NT2/D1 (cell line): Measurements from ENCODE around the gene OR10G3.

Experiments used
- SUZ12 ChIP-seq: IDR thresholded peaks from 2 replicates; pipeline ENCODE4 v1.6.1; 2011; ENCODE audit not compliant: insufficient read length, insufficient read depth; ENCODE audit errors: extremely low read depth
- YY1 ChIP-seq: IDR thresholded peaks from 2 replicates; pipeline ENCODE4 v1.6.1; 2011; ENCODE audit not compliant: insufficient read length, insufficient read depth
- ZNF274 ChIP-seq: IDR thresholded peaks from 2 replicates; pipeline ENCODE4 v1.6.1; 2011; ENCODE audit warnings: mild to moderate bottlenecking, low read depth, low read length

DNA sequence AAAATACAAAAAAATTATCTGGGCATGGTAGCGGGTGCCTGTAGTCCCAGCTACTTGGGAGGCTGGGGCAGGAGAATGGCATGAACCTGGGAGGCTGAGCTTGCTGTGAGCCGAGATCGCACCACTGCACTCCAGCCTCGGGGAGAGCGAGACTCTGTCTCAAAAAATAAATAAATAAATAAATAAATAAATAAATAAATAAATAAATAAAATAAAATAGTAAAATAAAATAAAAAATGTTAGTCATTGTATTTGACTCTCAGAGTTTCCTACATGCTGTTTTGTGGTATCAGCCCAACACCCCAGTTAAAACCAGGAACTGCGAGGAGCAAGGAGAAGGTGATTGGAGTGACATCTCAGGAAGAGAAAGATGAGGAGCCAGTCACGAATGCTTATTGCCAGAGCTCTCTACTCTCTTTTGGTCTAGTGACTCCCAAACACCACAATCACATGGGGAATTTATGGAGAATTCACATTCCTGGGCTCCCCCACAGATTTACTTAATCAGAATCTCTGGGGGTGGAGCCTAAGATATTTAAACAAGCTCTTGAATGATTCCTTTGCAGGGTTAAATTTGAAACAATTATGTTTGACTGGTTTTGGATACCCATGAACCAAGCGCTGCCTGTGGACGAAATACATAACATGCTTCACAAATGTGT is 38.3 kb downstream of the OR10G3 start:
- no peak for TF ChIP-seq YY1
- no peak for TF ChIP-seq ZNF274
- TF ChIP-seq SUZ12 = no peak
